ENCODE measurements around the gene UNC119B.

UNC119B gene

GRCh38 chr12:120684523-120684932 is 25.7 kb upstream of the UNC119B start:
- TF ChIP-seq CTCF (conservative IDR thresholded peaks at IDR 0.05; ENCODE audit: low read depth, low read length) = no peak
- no peak for DNase-seq (ENCODE audit: low read depth)
- H3K4me3 ChIP-seq (ENCODE audit: low read length) = no peak overlapping the region

- no peak for DNase-seq (ENCODE audit: low read depth)
- H3K4me3 ChIP-seq (ENCODE audit: low read length) = peak overlapping the region; percentile 89
- no peak for TF ChIP-seq CTCF (conservative IDR thresholded peaks at IDR 0.05; ENCODE audit: low read depth, low read length)
Observed at GRCh38 chr12:120685522-120685921, 24.7 kb upstream of the UNC119B start.

- TF ChIP-seq CTCF (conservative IDR thresholded peaks at IDR 0.05; ENCODE audit: low read depth, low read length) = no peak
- peak overlapping the region; percentile 89 for H3K4me3 ChIP-seq (ENCODE audit: low read length)
Observed at GRCh38 chr12:120686151-120686689, 24.0 kb upstream of the UNC119B start.

GRCh38 chr12:120686690-120687577 is 23.3 kb upstream of the UNC119B start, which contains the start of gene MLEC:
MLEC (plus strand) TSS chr12:120687149; CDS start chr12:120687297, 148 bp downstream.
- no peak for TF ChIP-seq CTCF (conservative IDR thresholded peaks at IDR 0.05; ENCODE audit: low read depth, low read length)
- peak within 1 kb of the TSS; percentile 89 for H3K4me3 ChIP-seq (ENCODE audit: low read length)
- DNase-seq (ENCODE audit: low read depth) = peak; percentile 85

More at GRCh38 chr12:120686151-120686689, 24.0 kb upstream of the UNC119B start:
- DNase-seq (ENCODE audit: low read depth) = peak; percentile 94

GRCh38 chr12:120687578-120688289 is 22.5 kb upstream of the UNC119B start:
- no peak for DNase-seq (ENCODE audit: low read depth)
- no peak for TF ChIP-seq CTCF (conservative IDR thresholded peaks at IDR 0.05; ENCODE audit: low read depth, low read length)
- H3K4me3 ChIP-seq (ENCODE audit: low read length) = peak overlapping the region; percentile 89

GRCh38 chr12:120688527-120689071 is 21.7 kb upstream of the UNC119B start:
- DNase-seq (ENCODE audit: low read depth) = no peak
- no peak for TF ChIP-seq CTCF (conservative IDR thresholded peaks at IDR 0.05; ENCODE audit: low read depth, low read length)
- H3K4me3 ChIP-seq (ENCODE audit: low read length) = peak overlapping the region; percentile 89
